Epidermal melanocyte (primary cell): ENCODE data around the gene LRP2.

Source experiments
- DNase-seq: peaks from one replicate; pipeline ENCODE4 v3.0.0; 2011; ENCODE audit warnings: low spot score; ENCODE audit not compliant: insufficient read length

Gene LRP2

DNA sequence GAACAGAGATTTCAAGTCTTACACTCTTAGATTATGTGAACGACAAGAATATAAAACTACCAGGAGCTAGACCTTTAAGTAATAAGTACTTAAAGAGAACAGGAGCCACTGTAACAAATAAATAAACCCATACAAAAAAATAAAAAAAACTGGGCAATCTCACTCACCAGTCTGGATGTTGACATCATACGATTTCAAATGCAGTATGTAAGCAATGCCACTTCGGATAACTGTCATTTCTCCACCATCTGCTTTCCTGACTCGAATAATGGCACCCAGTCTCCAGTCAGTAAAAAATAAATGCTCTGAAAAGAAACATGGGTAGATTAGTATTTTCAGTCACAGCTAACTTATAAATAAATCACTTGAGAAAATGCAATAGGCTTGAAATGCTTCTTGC is 115.1 kb downstream of the LRP2 start:
- no peak for DNase-seq

- DNase-seq, result no peak
Measured at GRCh38 chr2:169240405-169240804, 121.9 kb downstream of the LRP2 start.

DNA sequence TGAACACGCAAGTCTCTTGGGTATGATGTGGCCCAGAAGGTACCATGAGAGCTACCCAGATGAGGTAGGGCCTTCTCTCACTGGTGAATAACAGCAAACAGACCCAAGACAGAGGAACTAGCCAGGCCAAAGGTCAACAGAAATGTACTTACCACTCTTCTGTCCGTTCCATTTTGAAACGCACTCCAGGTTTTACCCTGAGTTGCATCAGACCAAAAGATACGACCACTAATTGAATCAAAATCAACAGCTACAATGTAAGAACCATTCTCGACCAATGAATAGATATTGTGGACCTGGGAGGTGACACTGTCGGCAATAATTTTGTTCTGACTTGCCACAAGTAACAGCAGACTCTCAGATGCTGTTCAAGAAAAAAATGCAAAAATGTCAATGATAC is 124.4 kb downstream of the LRP2 start:
- no peak for DNase-seq

DNA sequence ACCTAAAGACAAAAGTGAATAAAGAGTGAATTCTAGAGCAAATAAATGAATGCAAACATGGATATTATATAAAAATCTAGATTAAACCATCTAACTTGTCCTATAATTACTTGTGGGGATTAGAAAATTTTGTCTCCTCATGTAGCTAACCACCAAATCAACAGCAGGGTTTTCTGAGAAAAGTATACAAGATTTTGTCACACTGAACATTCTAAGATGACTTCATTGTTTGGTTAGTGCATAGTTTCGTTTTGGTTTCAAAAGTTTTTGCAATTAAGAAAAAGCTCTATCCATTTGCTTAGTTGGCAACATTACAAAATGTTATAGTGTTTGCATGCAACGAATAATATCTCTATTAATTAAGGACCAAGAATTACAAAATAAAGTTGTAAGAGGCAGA is 125.0 kb downstream of the LRP2 start:
- no peak for DNase-seq

DNA sequence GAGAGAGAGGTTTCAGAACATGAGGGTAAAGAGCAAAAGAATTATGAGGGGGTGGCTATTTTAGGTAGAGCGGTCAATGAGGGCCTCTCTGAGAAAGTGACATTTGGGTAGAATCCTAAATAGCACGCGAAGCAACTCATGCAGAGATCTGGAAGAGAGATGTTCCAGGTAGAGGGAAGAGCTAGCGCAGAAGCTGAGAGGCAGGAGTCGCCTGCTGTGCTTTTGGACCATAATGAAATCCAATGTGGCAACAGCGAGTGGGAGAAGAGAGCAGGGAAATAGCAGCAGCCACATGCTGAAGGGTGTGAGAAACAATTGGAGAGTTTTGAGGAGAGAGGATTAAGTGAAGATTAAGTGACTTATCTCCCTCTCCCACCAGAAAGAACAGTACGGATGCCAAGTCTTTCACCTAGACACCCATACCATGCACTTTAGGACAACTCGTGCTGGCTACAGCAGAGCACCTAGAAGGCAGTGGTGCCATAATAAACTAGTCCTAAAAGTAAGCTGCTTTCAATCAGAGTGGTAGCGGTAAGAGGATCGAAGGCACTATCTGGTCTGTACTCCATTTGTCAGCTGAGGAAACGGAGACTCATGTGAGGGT is 129.7 kb downstream of the LRP2 start:
- DNase-seq, result no peak

- no peak for DNase-seq
Measured at GRCh38 chr2:169230204-169230603, 132.1 kb downstream of the LRP2 start.

- no peak for DNase-seq
Measured at GRCh38 chr2:169229590-169229989, 132.7 kb downstream of the LRP2 start.

DNA sequence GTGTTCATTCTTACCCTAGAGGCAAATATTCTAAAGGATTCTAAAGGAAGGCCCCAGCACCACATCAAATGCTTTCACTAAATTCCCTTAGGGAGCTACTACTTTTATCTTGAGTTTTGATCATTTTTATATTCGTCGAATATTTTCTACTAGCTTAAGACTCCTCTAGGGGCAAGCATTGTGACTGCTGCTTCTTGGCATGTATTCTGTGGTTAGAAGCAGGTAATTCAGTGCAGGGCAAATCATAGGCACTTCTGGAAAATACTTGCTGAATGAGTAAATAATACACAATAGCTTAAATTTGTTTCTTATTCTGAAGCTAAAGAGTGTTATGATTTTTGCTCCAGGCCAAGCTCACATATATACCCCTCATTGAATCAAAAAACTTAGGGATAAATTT is 136.4 kb downstream of the LRP2 start:
- no peak for DNase-seq

DNA sequence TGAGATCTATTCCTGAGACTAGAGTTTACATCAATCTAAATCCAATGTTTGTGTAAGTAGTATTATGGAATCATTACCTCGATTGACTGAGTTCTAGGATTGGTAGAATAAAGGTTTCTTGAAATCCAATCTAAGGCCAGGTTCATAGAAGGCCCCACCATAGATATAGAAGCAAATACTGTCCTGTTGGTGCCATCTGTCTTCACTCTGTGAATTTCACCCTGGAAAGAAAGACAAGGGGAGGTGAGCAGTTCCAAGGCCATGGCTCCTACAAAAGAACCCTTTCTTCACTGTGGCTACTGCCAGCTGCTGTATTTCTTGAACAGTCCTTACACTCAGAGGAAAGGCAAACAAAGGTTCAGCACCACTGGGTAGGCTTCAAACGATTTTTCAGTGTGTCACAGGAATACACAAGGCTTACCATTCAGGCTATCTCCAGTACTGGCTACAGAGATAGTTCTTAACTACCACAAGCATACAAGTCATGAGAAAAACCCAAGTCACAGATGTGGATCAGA is 137.0 kb downstream of the LRP2 start:
- no peak for DNase-seq

GRCh38 chr2:169222665-169223064 is 139.7 kb downstream of the LRP2 start:
- no peak for DNase-seq

DNA sequence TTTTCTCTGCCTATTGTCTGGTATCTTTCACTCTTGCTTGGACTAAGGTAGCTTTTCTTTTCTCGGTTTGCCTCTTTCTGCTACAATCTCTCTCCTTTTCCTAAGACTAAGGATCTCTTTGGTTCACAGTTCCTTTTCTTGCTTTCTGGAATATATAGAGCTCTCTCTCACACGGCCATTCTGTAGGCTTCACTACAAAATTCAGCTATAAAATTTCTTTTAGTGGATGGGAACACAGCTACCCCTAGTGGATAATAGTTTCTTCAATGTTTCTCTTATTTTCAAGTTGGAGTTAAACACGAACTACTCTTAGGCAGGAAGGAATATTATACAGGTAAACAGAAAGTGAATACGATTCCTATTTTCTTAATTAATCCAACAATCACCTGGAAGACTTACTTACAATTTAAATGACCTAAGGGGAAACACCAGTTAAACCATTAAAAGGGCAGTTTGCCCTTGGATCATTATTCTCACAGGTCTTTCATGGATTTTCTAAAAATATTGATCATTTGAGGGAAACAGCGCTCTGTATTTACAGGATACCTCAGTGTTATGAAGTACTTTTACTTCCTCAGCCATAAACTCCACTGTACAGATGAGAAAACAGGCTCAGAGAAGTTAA is 140.5 kb downstream of the LRP2 start:
- peak; percentile 23 for DNase-seq

DNA sequence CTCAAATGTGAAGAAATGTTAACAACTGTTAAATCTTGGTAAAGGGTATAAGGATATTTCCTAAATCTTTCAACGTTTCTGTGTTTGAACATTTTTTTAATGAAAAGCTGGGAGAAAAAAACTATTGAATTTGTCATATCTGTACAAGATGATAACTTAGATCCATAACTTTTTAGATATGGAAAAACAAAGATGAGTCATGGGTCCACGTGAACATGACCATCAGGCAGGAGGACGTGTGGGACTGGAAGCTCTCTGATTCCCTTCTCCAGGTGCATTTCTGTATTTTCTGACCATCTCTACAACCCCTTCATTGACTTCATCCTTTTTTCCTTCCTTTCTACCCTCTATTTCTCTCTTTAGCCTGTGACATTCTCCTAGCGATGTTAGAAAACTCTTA is 151.4 kb downstream of the LRP2 start:
- DNase-seq, result no peak

DNA sequence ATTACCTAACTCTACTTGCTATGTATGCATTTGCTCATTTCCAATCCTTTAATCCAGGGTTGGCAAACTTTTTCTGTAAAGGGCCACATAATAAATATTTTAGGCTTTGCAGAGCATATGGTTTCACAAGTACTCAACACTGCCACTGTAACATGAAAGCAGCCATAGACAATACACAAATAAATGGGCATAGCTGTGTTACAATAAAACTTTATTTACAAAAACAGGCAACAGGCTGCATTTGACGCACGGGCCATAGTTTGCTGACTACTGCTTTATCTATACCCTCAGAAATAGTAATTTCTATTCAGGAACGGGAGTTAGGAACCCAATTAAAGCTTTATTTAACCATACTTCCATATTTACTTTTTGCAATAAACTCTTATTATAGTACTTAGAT is 154.3 kb downstream of the LRP2 start:
- DNase-seq, result no peak

GRCh38 chr2:169205176-169205575 is 157.2 kb downstream of the LRP2 start:
- no peak for DNase-seq

- no peak for DNase-seq
Measured at GRCh38 chr2:169203952-169204351, 158.4 kb downstream of the LRP2 start.

DNA sequence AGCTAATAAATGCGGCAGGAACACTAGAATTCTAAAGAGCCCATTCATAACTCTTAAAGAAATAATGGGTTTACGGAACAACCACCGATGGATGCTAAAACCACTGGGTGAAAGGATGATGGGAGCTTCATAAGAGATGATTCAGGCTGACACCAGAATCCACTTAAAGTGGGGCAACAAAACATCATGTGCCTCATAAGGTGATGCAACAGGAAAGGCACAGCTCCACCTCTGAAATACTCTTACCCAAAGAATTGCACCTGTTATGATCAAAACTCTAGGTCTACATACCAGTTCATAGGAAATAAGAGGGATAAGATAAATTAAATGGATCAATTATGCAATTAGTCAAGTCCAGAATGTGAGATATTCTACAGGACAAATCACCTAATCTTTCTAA is 161.6 kb downstream of the LRP2 start:
- DNase-seq, result no peak

- no peak for DNase-seq
Measured at GRCh38 chr2:169193618-169194017, 168.7 kb downstream of the LRP2 start.

GRCh38 chr2:169190197-169190775 is 172.0 kb downstream of the LRP2 start:
- no peak for DNase-seq

DNA sequence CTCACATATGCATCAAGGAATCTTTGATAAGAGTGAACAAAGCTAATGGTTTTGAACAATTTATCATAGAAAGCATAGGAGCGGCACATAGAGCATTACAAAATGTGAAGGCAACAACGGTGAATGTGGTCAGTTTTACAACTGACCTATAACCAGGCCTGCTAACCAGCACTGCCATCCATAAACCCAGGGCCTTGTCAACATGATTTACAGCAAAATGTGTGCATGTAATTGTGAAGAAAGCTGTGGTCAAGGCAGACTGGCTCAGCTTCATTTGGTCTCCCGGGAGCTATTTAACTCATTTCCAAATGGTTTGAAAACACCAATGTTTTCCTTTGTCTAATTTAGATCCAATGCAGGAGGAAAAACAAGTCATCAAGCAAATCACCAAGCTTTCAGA is 173.2 kb downstream of the LRP2 start:
- DNase-seq, result no peak

DNA sequence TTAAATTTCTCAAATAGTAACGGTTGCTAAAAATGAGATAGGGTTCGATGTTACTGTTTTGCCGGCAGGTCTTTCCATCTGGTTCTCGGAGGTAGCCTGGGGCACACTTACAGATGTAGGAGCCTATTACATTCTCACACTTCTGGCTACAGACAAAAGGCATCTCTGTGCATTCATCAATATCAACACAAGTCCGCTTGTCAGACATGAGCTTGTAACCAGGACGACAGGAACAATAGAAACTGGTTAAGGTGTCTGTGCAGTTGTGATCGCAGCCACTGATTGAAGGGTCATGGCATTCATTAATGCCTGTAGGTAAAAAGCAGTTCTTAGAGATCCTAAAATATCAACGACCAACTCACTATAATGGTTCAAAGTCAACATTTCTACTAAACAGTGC is 176.6 kb downstream of the LRP2 start:
- DNase-seq, result no peak

GRCh38 chr2:169184074-169184473 is 178.3 kb downstream of the LRP2 start:
- no peak for DNase-seq

- DNase-seq, result no peak
Measured at GRCh38 chr2:169182573-169182972, 179.8 kb downstream of the LRP2 start.

DNA sequence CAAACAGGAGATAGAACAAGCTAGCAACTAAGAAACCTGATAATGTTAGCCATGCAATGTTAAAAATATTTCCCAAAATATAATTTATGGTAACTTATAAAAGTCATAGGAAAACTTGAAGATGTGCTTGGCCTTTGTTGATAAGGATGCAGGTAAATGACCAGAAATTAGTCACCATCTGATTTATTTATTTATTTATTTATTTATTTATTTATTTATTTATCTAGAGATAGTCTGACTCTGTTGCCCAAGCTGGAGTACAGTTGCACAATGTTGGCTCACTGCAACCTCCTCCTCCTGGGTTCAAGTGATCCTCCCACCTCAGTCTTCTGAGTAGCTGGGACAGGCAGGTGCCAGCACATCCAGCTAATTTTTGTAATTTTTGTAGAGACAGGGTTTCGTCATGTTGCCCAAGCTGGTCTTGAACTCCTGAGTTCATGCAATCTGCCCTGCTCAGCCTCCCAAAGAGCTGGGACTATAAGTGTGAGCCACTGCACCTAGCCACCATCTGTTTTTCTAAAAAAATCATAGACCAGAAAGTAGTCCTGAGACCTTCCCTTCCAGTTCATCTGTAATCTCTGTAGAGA is 183.4 kb downstream of the LRP2 start:
- DNase-seq, result no peak
